SH-SY5Y (cell line): ENCODE measurements around the gene ZBTB40.

Source experiments
- GATA2 ChIP-seq: IDR thresholded peaks from 2 replicates; pipeline ENCODE4 v1.6.1; 2011; ENCODE audit warnings: mild to moderate bottlenecking, low read depth, low read length
- GATA3 ChIP-seq: IDR thresholded peaks from 2 replicates; pipeline ENCODE4 v1.6.1; 2011; ENCODE audit warnings: low read depth, mild to moderate bottlenecking, low read length, moderate library complexity

The ZBTB40 gene

DNA sequence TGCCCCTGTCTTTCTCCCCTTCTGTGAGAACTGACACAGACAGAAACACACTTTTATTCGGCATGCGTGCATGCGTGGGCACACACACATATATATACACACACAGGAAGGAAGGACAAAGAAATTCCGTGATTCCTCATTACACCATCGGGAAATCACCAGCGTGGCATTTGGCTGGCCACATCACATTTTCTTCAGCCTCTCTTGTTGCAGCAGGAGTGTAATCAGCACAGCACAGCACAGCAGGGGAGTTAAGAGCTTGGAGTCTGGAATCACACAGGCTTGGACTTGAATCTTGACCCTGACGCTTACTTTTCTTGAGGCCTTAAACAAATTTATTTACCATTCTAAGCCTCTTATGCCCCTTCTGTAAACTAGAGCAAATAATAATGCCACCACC, 66.3 kb downstream of the ZBTB40 start:
- TF ChIP-seq GATA2 (no peak), GATA3 (no peak)

DNA sequence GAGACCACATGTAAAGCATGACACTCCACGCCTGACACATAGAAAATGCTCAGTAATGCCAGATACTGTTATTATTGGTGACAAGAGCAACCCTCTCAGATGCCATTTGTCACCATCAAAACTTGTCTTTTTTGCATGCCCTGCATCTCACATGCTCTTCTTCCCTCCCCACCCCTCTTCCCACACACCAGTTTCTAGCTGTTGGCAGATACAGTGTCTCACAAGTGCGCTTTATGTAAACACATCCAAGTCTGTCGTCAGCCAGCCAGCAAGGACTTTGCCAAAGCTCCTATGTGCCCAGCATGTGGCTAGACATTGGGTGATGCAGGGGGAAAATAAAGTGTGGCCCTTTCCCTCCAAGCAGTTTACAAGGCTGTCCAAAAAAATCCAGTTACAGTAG, 66.7 kb downstream of the ZBTB40 start:
- TF ChIP-seq GATA3 (no peak), GATA2 (no peak)

DNA sequence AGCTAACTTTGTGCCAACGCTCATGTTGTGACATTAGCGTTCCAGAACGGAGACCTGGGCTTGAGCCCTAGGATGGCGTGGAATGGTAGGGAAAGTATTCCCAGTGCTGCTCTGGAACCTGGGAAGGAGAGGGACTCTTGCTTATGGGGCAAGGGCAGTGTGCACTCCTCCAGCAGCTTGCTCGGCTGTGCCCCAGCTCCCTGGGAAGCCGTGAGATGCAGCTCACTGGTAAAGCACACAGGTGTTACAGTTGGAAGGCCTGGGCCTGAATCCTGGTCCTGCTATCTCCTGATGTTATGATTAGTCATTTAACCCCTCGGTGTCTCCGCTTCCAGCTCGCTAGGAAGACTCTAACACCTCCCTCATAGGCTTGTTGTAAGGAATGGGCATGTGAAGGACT, 69.2 kb downstream of the ZBTB40 start:
- TF ChIP-seq GATA3 (no peak), GATA2 (no peak)

DNA sequence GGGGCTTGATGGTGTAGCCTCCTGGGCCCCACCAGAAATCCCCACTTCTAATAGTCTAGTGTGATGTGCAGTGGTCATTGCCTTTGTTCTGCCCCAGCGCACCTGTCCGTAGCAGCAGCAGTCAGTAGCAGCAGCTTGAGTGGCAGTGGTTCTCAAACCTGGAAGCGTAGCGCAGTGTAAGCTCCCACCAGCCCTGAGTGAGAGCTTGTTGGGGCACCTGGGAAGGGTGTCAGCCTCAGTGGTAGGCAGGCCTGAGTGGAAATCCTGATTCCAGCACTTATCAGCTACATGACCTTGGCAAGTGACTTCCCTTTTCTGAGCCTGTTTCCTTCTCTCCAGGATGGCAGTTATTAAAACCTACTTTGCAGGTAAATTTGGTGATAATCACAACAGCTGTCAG, 70.0 kb downstream of the ZBTB40 start:
- TF ChIP-seq GATA2 (no peak), GATA3 (no peak)

DNA sequence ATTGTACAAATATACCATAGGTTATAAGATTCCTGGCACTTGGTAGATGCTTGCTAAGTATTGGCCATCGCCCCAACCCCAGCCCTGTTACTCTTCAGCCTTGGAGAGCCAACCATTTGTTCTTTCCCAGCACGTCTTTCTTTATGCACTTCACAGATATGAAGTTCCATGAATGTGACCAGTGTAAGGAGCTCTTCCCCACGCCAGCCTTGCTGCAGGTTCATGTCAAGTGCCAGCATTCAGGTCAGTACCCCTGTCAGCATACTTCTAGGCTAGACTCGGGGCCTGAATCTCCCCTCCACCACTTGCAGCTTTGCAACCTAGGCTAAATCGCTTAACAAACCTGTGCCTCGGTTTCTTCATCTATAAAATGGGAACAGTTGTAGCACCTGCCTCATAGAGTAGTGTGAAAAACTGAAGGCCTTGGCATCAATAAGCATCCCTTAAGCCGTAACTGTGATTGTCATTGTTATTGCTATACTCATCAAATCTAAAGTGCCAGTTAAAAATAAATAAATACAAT, 70.6 kb downstream of the ZBTB40 start:
- no peak for TF ChIP-seq GATA2
- no peak for TF ChIP-seq GATA3

DNA sequence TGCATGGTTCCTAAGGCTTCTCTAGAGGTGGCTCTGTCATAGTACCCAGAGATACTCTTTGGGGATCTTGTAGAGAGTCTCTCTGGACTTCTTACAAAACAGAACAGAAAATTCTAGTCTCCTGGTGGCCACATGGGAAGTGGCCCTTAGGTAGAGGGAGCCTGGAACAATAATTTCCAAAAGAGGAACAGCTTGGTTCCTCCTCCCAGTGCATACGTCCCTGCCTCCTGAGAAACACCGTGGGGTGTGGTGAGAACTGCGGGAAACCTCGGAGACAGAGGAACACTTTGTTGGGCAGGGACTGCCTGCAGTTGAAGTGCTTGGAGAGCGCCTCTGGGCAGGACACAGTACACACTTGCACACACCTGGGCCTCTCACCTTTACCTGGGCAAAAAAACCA, 72.8 kb downstream of the ZBTB40 start:
- TF ChIP-seq GATA3 (no peak), GATA2 (no peak)

DNA sequence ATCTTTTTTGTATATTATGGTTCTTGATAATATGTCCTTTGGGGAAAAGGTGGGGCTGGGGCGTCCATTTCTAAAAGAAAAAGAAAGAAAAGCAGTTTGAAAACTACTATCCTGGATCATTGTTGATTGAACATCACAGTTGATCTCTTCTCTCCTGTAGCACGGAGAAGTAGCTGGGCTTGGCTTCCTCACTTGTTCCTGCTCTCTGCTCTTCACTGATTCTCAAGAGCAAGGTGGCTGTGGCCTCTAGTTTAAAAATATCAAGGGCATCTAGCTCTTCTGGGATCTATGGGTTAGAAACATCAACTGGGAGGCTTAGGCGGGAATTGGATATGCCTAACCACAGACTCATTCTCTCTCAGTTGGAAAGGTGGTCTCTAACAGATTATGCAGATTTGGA, 73.6 kb downstream of the ZBTB40 start:
- TF ChIP-seq GATA2 (no peak), GATA3 (no peak)

DNA sequence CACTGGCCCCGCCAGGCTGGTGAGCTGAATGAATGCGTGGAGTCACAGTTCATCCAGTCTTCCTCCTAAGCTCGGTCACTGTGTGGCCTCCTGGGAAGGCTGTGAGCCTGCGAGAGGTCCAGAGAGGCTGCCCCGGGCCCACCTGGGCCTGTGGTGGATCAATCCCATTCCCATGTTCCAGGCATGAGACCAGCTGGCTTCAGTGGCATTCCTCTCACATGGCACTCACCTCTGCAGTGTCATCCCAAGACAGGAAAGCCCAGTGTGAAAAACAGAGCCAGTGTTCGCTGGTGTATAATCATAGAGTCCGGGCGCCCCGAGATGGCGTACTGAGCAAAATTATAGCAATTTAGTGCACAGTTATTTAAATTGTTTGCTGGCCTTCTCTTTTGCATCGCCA, 74.0 kb downstream of the ZBTB40 start:
- TF ChIP-seq GATA3 (no peak), GATA2 (no peak)

DNA sequence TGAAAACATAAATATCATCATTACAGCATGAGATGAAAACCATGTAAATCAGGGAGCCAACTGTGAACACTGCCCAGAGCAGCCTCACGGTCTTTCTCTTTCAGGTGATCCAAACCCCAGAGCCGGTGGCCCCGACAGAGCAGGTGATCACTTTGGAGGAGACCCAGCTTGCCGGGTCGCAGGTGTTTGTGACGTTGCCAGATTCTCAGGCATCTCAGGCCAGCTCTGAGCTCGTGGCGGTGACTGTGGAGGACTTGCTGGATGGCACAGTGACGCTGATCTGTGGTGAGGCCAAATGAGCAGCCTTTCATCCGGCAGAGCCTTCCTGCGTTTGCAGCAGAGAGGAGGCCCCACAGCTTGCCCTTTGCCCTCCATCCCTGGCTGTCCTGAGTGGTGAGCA, 74.4 kb downstream of the ZBTB40 start:
- TF ChIP-seq GATA2 (no peak), GATA3 (no peak)

DNA sequence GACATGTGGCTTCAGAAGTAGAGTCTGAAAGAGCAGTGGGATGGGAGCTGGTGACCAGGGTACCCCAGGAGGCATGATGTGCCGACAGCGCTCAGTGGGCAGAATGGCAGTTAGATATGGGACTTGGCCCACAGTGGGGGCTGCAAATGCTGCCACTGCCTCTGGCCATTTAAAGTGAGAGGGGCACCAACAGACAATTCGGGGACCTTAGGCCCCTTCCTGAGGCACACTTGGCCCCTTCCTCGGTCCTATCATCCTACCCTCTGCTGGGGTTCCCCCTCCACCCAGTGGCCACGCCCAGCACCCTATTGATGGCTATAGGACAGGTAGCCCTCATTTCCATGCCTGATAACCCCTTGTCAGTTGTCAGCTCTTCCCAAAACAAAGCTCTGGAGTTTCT, 75.0 kb downstream of the ZBTB40 start:
- no peak for TF ChIP-seq GATA2
- no peak for TF ChIP-seq GATA3

DNA sequence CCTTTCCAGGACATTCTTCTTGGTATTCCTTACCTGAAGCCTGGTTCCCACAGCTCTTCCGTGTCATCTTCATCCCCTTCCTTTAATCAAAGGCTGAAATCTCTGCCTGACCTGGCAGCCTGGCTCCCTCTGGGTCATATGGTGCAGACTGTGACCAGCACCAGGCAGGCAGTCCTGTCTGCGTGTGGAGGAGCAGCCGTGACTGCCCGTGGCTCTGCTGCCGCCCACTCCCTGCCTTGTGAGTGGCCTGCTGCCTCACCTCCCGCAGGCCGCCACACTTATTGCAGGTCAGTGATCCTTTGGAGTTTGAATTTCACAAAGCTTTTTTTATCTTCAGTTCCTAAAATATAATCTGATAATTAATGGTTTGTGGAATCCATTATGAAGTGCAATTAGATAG, 75.5 kb downstream of the ZBTB40 start:
- TF ChIP-seq GATA2, result peak; percentile 60
- no peak for TF ChIP-seq GATA3

DNA sequence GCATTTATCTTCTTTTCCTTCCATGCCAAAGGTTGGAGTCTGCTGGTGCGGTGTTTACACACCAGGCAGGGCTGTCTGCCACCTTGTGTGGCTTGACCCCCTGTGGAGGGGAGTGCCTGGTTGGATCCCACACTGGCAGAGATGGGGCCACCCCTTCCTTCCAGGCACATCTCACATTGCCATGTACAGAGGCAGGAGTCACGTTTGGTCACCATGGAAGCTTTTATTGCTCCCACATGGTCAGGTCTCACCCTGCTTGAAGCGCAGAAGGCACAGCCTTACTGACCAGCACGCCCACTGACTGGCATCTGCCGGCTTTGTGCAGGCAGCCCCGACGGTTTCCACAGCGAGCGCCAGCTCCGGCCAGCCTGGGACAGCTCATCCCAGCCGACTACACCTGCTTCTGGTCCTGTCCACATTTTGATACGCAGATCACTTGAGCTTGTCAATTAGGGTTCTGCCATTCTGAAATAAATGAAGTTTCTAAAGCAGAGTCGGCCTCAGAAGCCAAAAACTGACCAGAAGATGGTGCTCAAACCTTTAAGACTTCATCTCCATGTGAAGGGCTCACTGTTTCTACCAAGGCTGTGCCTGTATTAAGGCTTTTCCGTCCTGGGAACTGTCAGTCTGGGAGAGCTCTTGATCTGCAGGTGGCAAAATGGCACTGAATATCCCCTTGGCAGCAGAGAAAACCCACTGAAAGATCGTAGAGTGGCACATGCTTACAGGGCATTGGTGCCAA, 76.1 kb downstream of the ZBTB40 start:
- TF ChIP-seq GATA2 (no peak), GATA3 (no peak)

DNA sequence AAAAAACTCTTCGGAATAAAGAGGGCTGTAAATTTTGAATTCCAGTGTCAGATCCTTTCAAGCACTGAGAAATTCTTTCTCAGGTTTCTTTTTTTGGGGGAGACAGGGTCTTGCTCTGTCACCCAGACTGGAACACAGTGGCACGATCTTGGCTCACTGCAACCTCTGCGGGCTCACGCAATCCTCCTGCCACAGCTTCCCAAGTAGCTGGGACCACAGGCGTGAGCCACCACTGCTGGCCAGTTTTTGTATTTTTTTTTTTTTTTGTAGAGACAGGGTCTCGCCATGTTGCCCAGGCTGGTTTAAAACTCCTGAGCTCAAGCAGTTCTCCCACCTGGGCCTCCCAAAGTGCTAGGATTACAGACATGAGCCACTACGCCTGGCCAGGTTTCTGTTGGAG, 76.8 kb downstream of the ZBTB40 start:
- TF ChIP-seq GATA3, result no peak

DNA sequence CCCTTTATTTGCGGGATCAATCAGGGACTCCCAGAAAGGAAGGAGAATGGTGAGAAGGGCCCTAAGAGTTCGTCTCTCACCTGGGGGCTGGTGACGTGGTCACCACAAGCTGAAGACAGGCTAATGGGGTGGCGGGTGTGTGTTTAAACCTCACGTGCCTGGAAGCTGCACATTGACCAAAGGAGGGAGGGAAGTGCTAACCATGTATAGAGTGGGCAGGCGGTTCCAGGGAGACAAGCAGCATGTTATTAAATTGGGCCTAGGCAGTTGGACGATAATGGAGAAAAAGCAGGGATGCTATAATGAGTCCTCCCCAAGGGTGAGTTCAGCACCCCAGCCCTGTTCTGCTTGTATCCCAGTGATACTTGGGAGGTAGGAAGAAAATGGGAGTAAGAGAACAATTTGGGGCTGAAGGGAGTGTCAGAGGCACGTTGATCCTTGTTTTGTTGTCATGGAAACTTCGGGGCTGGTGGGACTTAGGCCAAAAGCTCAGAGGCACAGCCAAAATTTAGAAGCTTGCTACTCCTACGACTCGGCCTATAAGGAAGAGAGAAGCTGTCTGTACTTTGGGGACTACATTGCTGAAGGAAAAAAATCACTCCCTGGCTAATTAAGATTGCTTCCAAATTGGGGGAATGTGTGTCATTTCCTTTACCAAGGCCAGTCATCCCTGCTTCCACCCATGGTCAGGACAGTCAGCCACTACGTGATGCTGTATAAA, 78.4 kb downstream of the ZBTB40 start:
- TF ChIP-seq GATA2, result no peak
- no peak for TF ChIP-seq GATA3

DNA sequence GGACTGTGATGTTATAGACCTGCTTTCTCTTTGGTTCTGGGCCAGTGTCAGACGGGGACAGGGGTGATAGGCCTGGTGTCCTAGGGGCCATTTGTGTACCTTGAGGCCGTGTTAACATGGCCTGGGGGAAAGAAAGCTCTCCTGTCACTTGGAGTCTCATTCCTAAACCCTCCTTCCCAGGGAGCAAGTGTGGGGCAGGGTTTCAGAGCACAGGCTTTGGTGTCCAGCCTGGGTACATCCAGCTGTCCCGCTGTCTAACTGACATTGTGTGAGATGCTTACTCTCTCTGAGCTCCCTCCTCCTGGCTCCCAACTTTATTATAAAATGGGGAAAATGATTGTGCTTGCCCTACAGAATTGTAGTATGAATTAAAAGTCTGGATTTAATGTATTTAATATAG, 79.1 kb downstream of the ZBTB40 start:
- TF ChIP-seq GATA3, result no peak
- TF ChIP-seq GATA2, result no peak
